Measurements from ENCODE around the gene CPNE7. TPM values are rescaled to one million over a fixed set of nuclear protein-coding genes. Genes with fewer than 3 reads are reported as not detected.
A peak's percentile ranks its signal among the peaks of the same experiment; 100 is the strongest.

Gene CPNE7
- total and polyA plus RNA-seq, 9 of the 15 experiments (the other 6 are each of a cell fraction or from before 2014, with no cell fraction given): 0.30 to 73.4 (median 32.7) TPM

GRCh38 chr16:89565506-89566372 is 9.8 kb upstream of the CPNE7 start (continued):
- TF ChIP-seq ZNF395 (CRISPR knock-in tag; IDR thresholded peaks at IDR 0.05) (no peak), HIVEP1 (CRISPR knock-in tag; IDR thresholded peaks at IDR 0.05) (0 out of 2 replicates have a peak, but pooled peaks have one; percentile 23), KDM1A (IDR thresholded peaks at IDR 0.05) (no peak), GTF3C2 (IDR thresholded peaks at IDR 0.05; ENCODE audit: borderline replicate concordance, extremely low read depth, insufficient read length) (no peak), KLF10 (CRISPR knock-in tag; IDR thresholded peaks at IDR 0.05) (no peak), BACH1 (tag; IDR thresholded peaks at IDR 0.05) (no peak), NR2C1 (IDR thresholded peaks at IDR 0.05) (no peak), NR2C1 (tag; IDR thresholded peaks at IDR 0.05) (no peak), STAT6 (CRISPR knock-in tag; IDR thresholded peaks at IDR 0.05) (no peak), ZBTB9 (CRISPR knock-in tag; IDR thresholded peaks at IDR 0.05) (0 out of 2 replicates have a peak, but pooled peaks have one; percentile 23), ZNF512 (tag; IDR thresholded peaks at IDR 0.05) (no peak), IRF2 (CRISPR knock-in tag; IDR thresholded peaks at IDR 0.05) (no peak), CGGBP1 (CRISPR knock-in tag; IDR thresholded peaks at IDR 0.05) (no peak), PML (IDR thresholded peaks at IDR 0.05; ENCODE audit: low read length) (no peak), DACH1 (IDR thresholded peaks at IDR 0.05; ENCODE audit: partially characterized antibody) (no peak), JUNB (CRISPR knock-in tag; conservative IDR thresholded peaks at IDR 0.05) (no peak), BRF1 (IDR thresholded peaks at IDR 0.05; ENCODE audit: borderline replicate concordance, extremely low read depth, insufficient read length) (no peak)

All from K562 (cell line).